H1 (cell line): ENCODE results near the gene DGAT2. TPM values are rescaled to one million over a fixed set of nuclear protein-coding genes. Genes with fewer than 3 reads are reported as not detected.
A peak's percentile ranks its signal among the peaks of the same experiment; 100 is the strongest.

Experiments used
- CTCF ChIA-PET: fragments of 300-600 bp; sonication (Branson Sonifier 250); formaldehyde crosslinking; loops from one replicate; lab custom pipeline; 2021; ENCODE audit not compliant: partially characterized antibody; lab: Charles Lee
- POLR2A ChIA-PET: fragments of 300-600 bp; sonication (Branson Sonifier 250); formaldehyde crosslinking; loops from one replicate; lab custom pipeline; 2021; ENCODE audit warnings: inconsistent platforms; ENCODE audit not compliant: partially characterized antibody; lab: Charles Lee
- DNase-seq, 2 experiments: peaks; one replicate each; pipeline versions ENCODE4 v3.0.0 to v3.0.0-alpha.2; 2010 to 2022; ENCODE audit warnings: low spot score in 2 of 2, low read depth in 1 of 2, mixed read lengths in 1 of 2
- FAIRE-seq: peaks from 2 replicates; lab custom pipeline; 2011; peaks lifted over from hg19 to GRCh38; lab: Jason Lieb, UNC
- H2AFZ ChIP-seq: 2 replicates; pipeline ENCODE4 v1.8.1; 2012; ENCODE audit warnings: low read length, inconsistent platforms
- H2AK5ac ChIP-seq: 2 replicates; pipeline ENCODE4 v1.6.1; 2013; ENCODE audit warnings: low read depth, low read length
- H2BK120ac ChIP-seq: replicated peaks from 2 replicates; pipeline ENCODE3; 2013; ENCODE audit warnings: low read depth, low read length, inconsistent platforms
- H2BK12ac ChIP-seq: 2 replicates; pipeline ENCODE4 v1.6.1; 2013; ENCODE audit warnings: low read depth, low read length
- H2BK15ac ChIP-seq: 2 replicates; pipeline ENCODE4 v1.6.1; 2013; ENCODE audit warnings: low read length
- H2BK20ac ChIP-seq: 2 replicates; pipeline ENCODE4 v1.6.1; 2013; ENCODE audit warnings: low read length
- H2BK5ac ChIP-seq: 2 replicates; pipeline ENCODE4 v1.6.1; 2013; ENCODE audit warnings: low read depth, low read length
- H3K14ac ChIP-seq: 2 replicates; pipeline ENCODE4 v1.6.1; 2013; ENCODE audit warnings: inconsistent platforms; ENCODE audit not compliant: insufficient read length
- H3K18ac ChIP-seq: 2 replicates; pipeline ENCODE4 v1.6.1; 2013; ENCODE audit warnings: low read length; ENCODE audit errors: extremely low read depth
- H3K23ac ChIP-seq: 2 replicates; pipeline ENCODE4 v1.6.1; 2013; ENCODE audit warnings: inconsistent platforms; ENCODE audit not compliant: insufficient read length
- H3K23me2 ChIP-seq: 2 replicates; pipeline ENCODE4 v1.6.1; 2013; ENCODE audit warnings: low read depth, low read length
- H3K27ac ChIP-seq: 2 replicates; pipeline ENCODE4 v1.6.1; 2011; ENCODE audit warnings: low read depth, low read length, inconsistent platforms
- H3K27me3 ChIP-seq, 4 experiments: replicated peaks in 1 of 4; 1 replicate in 1 of 4; 2 replicates in 3 of 4; pipeline versions ENCODE4 v1.6.1 to v1.8.1; 2011 to 2013; ENCODE audit warnings: low read length in 3 of 4, mild to moderate bottlenecking in 3 of 4, inconsistent platforms in 2 of 4, mixed read lengths in 2 of 4, moderate library complexity in 1 of 4; ENCODE audit not compliant: control insufficient read depth in 3 of 4, insufficient read depth in 3 of 4; ENCODE audit errors: extremely low read depth in 1 of 4
- H3K36me3 ChIP-seq, 4 experiments: 2 replicates each; pipeline versions ENCODE4 v1.6.1 to v1.8.1; 2011 to 2013; ENCODE audit warnings: mild to moderate bottlenecking in 4 of 4, low read length in 3 of 4, moderate library complexity in 2 of 4, control low read depth in 1 of 4, inconsistent platforms in 1 of 4; ENCODE audit not compliant: insufficient read depth in 4 of 4, control insufficient read depth in 2 of 4
- H3K4ac ChIP-seq: replicated peaks from 2 replicates; pipeline ENCODE3; 2013; ENCODE audit warnings: low read length, low read depth, mixed read lengths, inconsistent platforms; ENCODE audit not compliant: insufficient read length
- H3K4me1 ChIP-seq, 4 experiments: replicated peaks in 1 of 4; 1 replicate in 1 of 4; 2 replicates in 3 of 4; pipeline versions ENCODE4 v1.6.1 to v1.8.1; 2011 to 2013; ENCODE audit warnings: low read length in 3 of 4, inconsistent platforms in 2 of 4, mixed read lengths in 1 of 4; ENCODE audit not compliant: insufficient read depth in 4 of 4, control insufficient read depth in 3 of 4
- H3K4me2 ChIP-seq, 2 experiments: 2 replicates each; pipeline versions ENCODE4 v1.6.1 to v1.8.1; 2011 to 2013; ENCODE audit warnings: low read depth in 2 of 2, low read length in 2 of 2, control low read depth in 1 of 2, inconsistent platforms in 1 of 2, mild to moderate bottlenecking in 1 of 2; ENCODE audit not compliant: insufficient read depth in 1 of 2
- H3K4me3 ChIP-seq, 4 experiments: fragments of 200-600, 300-600 bp in 1 of 4; sonication (generic), shearing (Covaris generic), sonication (Bioruptor Twin) in 1 of 4; 2 replicates each; pipeline versions ENCODE4 v1.5.1 to v1.8.1; 2011 to 2016; ENCODE audit warnings: low read length in 4 of 4, low read depth in 3 of 4, control low read depth in 2 of 4, inconsistent platforms in 2 of 4, mild to moderate bottlenecking in 2 of 4, mixed read lengths in 1 of 4, moderate library complexity in 1 of 4; ENCODE audit not compliant: insufficient read depth in 2 of 4; ENCODE audit errors: extremely low read depth in 1 of 4
- H3K56ac ChIP-seq: replicated peaks from 2 replicates; pipeline ENCODE3; 2013; ENCODE audit warnings: low read depth, mild to moderate bottlenecking, mixed read lengths, low read length, inconsistent platforms; ENCODE audit not compliant: insufficient read length
- H3K79me1 ChIP-seq: 2 replicates; pipeline ENCODE4 v1.6.1; 2013; ENCODE audit warnings: low read depth, low read length, control low read depth
- H3K79me2 ChIP-seq, 2 experiments: 2 replicates each; pipeline versions ENCODE4 v1.6.1 to v1.8.1; 2012 to 2013; ENCODE audit warnings: low read length in 2 of 2, mild to moderate bottlenecking in 2 of 2, inconsistent platforms in 1 of 2; ENCODE audit not compliant: insufficient read depth in 2 of 2, control insufficient read depth in 1 of 2
- H3K9ac ChIP-seq, 4 experiments: replicated peaks in 1 of 4; 1 replicate in 1 of 4; 2 replicates in 3 of 4; pipeline versions ENCODE4 v1.6.1 to v1.8.1; 2011 to 2013; ENCODE audit warnings: low read depth in 3 of 4, low read length in 3 of 4, control low read depth in 2 of 4, mild to moderate bottlenecking in 2 of 4, moderate library complexity in 2 of 4, inconsistent platforms in 1 of 4; ENCODE audit errors: extremely low read depth in 1 of 4
- H3K9me3 ChIP-seq, 2 experiments: 2 replicates each; pipeline versions ENCODE4 v1.6.1 to v1.8.1; 2012 to 2013; ENCODE audit warnings: mild to moderate bottlenecking in 2 of 2, moderate library complexity in 2 of 2, control low read depth in 1 of 2, inconsistent platforms in 1 of 2, low read depth in 1 of 2, low read length in 1 of 2, mixed read lengths in 1 of 2; ENCODE audit not compliant: insufficient read depth in 2 of 2
- H4K20me1 ChIP-seq, 2 experiments: replicated peaks in 1 of 2; 2 replicates each; pipeline versions ENCODE3 to v1.8.1; 2011 to 2013; ENCODE audit warnings: inconsistent platforms in 2 of 2, low read length in 2 of 2, mild to moderate bottlenecking in 1 of 2; ENCODE audit not compliant: insufficient read depth in 2 of 2, control insufficient read depth in 1 of 2
- H4K5ac ChIP-seq: 2 replicates; pipeline ENCODE4 v1.6.1; 2013; ENCODE audit warnings: low read length, low read depth, mixed read lengths, inconsistent platforms; ENCODE audit not compliant: insufficient read length
- H4K8ac ChIP-seq: 2 replicates; pipeline ENCODE4 v1.8.0; 2013; ENCODE audit warnings: mild to moderate bottlenecking, moderate library complexity, low read length, inconsistent platforms; ENCODE audit not compliant: insufficient read depth; ENCODE audit errors: extremely low read depth
- H4K91ac ChIP-seq: replicated peaks from 2 replicates; pipeline ENCODE3; 2013; ENCODE audit warnings: low read length, mixed read lengths, inconsistent platforms; ENCODE audit not compliant: insufficient read length
- ASH2L ChIP-seq: fragments of 200-600, 300-600 bp; sonication (generic); IDR thresholded peaks from one replicate; pipeline ENCODE4 v1.7.1; 2017; ENCODE audit warnings: low read length
- CBX8 ChIP-seq: fragments of 300-800, 300-1000 bp; sonication (generic); IDR thresholded peaks from 2 replicates; pipeline ENCODE4 v1.7.1; 2016; ENCODE audit warnings: low read depth, low read length, borderline replicate concordance
- CREB1 ChIP-seq: IDR thresholded peaks from 2 replicates; pipeline ENCODE4 v1.6.1; 2012; ENCODE audit warnings: inconsistent platforms
- HDAC2 ChIP-seq, 2 experiments: fragments of 300-600 bp in 1 of 2; sonication (generic) in 1 of 2; IDR thresholded peaks; 2 replicates each; pipeline ENCODE4 v1.6.1; 2011 to 2012; ENCODE audit warnings: low read depth in 2 of 2, low read length in 2 of 2, mild to moderate bottlenecking in 2 of 2, moderate library complexity in 2 of 2, borderline replicate concordance in 1 of 2, inconsistent platforms in 1 of 2
- KDM1A ChIP-seq: fragments of 200-600, 300-600 bp; sonication (generic); IDR thresholded peaks from 2 replicates; pipeline ENCODE4 v1.7.1; 2016; ENCODE audit warnings: mild to moderate bottlenecking, low read length, borderline replicate concordance
- RAD21 ChIP-seq, 2 experiments: IDR thresholded peaks in 1 of 2; conservative IDR thresholded peaks in 1 of 2; 2 replicates each; pipeline ENCODE4 v1.6.1; 2011; ENCODE audit warnings: low read depth in 2 of 2, low read length in 2 of 2, improper control_type of control experiment in 1 of 2, inconsistent platforms in 1 of 2, mild to moderate bottlenecking in 1 of 2, moderate library complexity in 1 of 2
- SIN3A ChIP-seq, 2 experiments: IDR thresholded peaks in 1 of 2; conservative IDR thresholded peaks in 1 of 2; 2 replicates each; pipeline ENCODE4 v1.6.1; 2011 to 2012; ENCODE audit warnings: low read length in 2 of 2, improper control_type of control experiment in 1 of 2, low read depth in 1 of 2, mild to moderate bottlenecking in 1 of 2
- SRF ChIP-seq: IDR thresholded peaks from 2 replicates; pipeline ENCODE4 v1.6.1; 2011; ENCODE audit warnings: mild to moderate bottlenecking, low read depth, low read length, moderate library complexity
- WGBS, 2 experiments: shearing (Covaris generic) in 1 of 2; methylation state at CpG; one replicate each; pipeline versions ENCODE4 v1.1.6 to v1.1.7; 2013 to 2015; ENCODE audit warnings: low lambda C conversion rate in 2 of 2, mixed read lengths in 2 of 2, inconsistent platforms in 1 of 2, low coverage in 1 of 2, missing lambda C conversion rate in 1 of 2; ENCODE audit not compliant: insufficient replicate concordance in 2 of 2, insufficient coverage in 1 of 2, insufficient read length in 1 of 2; ENCODE audit errors: extremely low coverage in 1 of 2, missing lambda C conversion rate in 1 of 2; 5-methylcytosine and 5-hydroxymethylcytosine counted together
- polyA plus RNA-seq, 7 experiments: library from polyadenylated mRNA; depleted of rRNA in 3 of 7; stranded (reverse) in 5 of 7; unstranded in 2 of 7; fragments of >200 nt in 5 of 7; fragments of 200-250 nt in 2 of 7; gene quantifications; 1 replicate in 5 of 7; 2 replicates in 1 of 7; 4 replicates in 1 of 7; pipeline versions ENCODE4 v1.2.1 to v1.2.3, GENCODE V29; 2011 to 2013; ENCODE audit warnings: missing spikeins in 2 of 7, mixed read lengths in 2 of 7
- total RNA-seq: library from RNA; stranded (reverse); fragmentation: NEBNext Ultra II Directional; extraction: Animal tissue kit (Norgen Biotek cat#: 25700); gene quantifications from 2 replicates; pipeline ENCODE4 v1.2.1, GENCODE V29; 2021
- TF ChIP-seq, protein P1 (sequence below), 3 experiments: IDR thresholded peaks; 1 replicate in 2 of 3; 2 replicates in 1 of 3; pipeline versions ENCODE4 v1.5.1 to v1.6.1; 2011; ENCODE audit warnings: low read length in 3 of 3, mild to moderate bottlenecking in 3 of 3, inconsistent platforms in 2 of 3, low read depth in 1 of 3, moderate library complexity in 1 of 3; ENCODE audit not compliant: insufficient read depth in 1 of 3; ENCODE audit errors: control extremely low read depth in 1 of 3

The DGAT2 gene
- total and polyA plus RNA-seq, 2 of the 8 experiments (the other 6 are each of a cell fraction or from before 2014, with no cell fraction given) = 3.2 to 5.9 TPM

DNA sequence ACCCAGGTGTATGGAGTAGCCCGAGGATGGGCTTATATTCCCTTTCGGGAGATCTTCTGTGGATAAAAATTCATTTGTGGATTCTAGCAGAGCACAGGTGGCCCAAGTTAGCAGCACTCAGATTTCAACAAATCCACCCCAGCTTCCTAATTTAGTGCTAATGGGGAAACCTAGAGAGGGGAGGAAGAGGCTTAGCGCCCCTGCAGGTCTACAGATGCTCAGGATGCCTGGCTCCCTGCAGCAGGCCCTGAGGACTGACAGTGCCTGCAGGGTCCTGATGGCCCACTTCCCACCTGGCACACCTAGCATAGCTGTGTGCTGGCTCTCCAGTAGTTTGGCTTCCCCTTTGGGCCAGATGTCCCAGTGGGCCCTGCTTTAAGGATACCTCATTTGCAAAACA, 6.5 kb downstream of the DGAT2 start:
- ChIA-PET CTCF (interaction anchor here (0.7 to 3.1 kb wide), 8 partner anchors 13 to 536 kb away, joined by 3 to 10 read pairs (median 6); no protein-coding TSS in a partner anchor), POLR2A (interaction anchor here (0.7 to 1.5 kb wide), 3 partner anchors 10 to 202 kb away, joined by 3 read pairs; no protein-coding TSS in a partner anchor)
- H3K14ac ChIP-seq = no peak overlapping the region
- DNase-seq = no peak
- H3K56ac ChIP-seq = no peak overlapping the region
- no peak overlapping the region for H3K9ac ChIP-seq
- H3K4me3 ChIP-seq = no peak overlapping the region
- no peak overlapping the region for H3K27ac ChIP-seq
- no peak for FAIRE-seq
- H2BK20ac ChIP-seq = no peak overlapping the region
- H3K23me2 ChIP-seq = no peaks in the 10 kb centered on the region
- 0 out of 2 replicates have a peak overlapping the region, but pooled peaks have one; percentile 31 for H2BK15ac ChIP-seq
- H3K9me3 ChIP-seq = no peaks in the 10 kb centered on the region
- H4K20me1 ChIP-seq = no peaks in the 10 kb centered on the region
- no peak overlapping the region for H2BK5ac ChIP-seq
- H2BK12ac ChIP-seq = no peak overlapping the region
- peaks cover 0 to 8% (median 5%) of the 10 kb centered on the region in 4 experiments; a peak in 5 of 7 replicates for H3K4me1 ChIP-seq
- H3K4ac ChIP-seq = no peak overlapping the region
- H4K91ac ChIP-seq = no peak overlapping the region
- no peak overlapping the region for H4K8ac ChIP-seq
- H2AK5ac ChIP-seq = no peak overlapping the region
- no peaks in the 10 kb centered on the region for H3K36me3 ChIP-seq
- H3K18ac ChIP-seq = no peak overlapping the region
- peaks cover 0 to 12% (median 7%) of the 10 kb centered on the region in 4 experiments; a peak in 5 of 7 replicates for H3K27me3 ChIP-seq
- no peak overlapping the region for H2AFZ ChIP-seq
- H3K79me1 ChIP-seq = no peaks in the 10 kb centered on the region
- no peak overlapping the region; a peak in 2 of 4 replicates for H3K4me2 ChIP-seq
- no peak overlapping the region for H2BK120ac ChIP-seq
- no peak overlapping the region for H4K5ac ChIP-seq
- H3K23ac ChIP-seq = no peak overlapping the region
- WGBS, 2 experiments = 67% methylated on average over 3 of the region's 3 CpGs; no CpG with 5 or more reads in 1 of the 2 experiments
- H3K79me2 ChIP-seq = no peaks in the 10 kb centered on the region
- TF ChIP-seq CREB1 (no peak), HDAC2 (IDR thresholded peaks at IDR 0.05; ENCODE audit: borderline replicate concordance in 1 of 2, low read depth in 2 of 2, low read length in 2 of 2) (peak in 1 of 2 experiments; percentile 42; a peak in 1 of 4 replicates), KDM1A (no peak), RAD21 (IDR thresholded peaks at IDR 0.05 in 1 of 2, conservative IDR thresholded peaks at IDR 0.05 in 1 of 2; ENCODE audit: low read depth in 2 of 2, low read length in 2 of 2) (peak; percentile 34 to 54; a peak in 3 of 4 replicates), CBX8 (no peak), ASH2L (no peak), SRF (no peak), SIN3A (conservative IDR thresholded peaks at IDR 0.05 in 1 of 2, IDR thresholded peaks at IDR 0.05 in 1 of 2; ENCODE audit: low read depth in 1 of 2, low read length in 2 of 2) (no peak)
- TF ChIP-seq, protein P1, sequence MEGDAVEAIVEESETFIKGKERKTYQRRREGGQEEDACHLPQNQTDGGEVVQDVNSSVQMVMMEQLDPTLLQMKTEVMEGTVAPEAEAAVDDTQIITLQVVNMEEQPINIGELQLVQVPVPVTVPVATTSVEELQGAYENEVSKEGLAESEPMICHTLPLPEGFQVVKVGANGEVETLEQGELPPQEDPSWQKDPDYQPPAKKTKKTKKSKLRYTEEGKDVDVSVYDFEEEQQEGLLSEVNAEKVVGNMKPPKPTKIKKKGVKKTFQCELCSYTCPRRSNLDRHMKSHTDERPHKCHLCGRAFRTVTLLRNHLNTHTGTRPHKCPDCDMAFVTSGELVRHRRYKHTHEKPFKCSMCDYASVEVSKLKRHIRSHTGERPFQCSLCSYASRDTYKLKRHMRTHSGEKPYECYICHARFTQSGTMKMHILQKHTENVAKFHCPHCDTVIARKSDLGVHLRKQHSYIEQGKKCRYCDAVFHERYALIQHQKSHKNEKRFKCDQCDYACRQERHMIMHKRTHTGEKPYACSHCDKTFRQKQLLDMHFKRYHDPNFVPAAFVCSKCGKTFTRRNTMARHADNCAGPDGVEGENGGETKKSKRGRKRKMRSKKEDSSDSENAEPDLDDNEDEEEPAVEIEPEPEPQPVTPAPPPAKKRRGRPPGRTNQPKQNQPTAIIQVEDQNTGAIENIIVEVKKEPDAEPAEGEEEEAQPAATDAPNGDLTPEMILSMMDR (IDR thresholded peaks at IDR 0.05; ENCODE audit: control extremely low read depth in 1 of 3, insufficient read depth in 1 of 3, low read depth in 1 of 3, low read length in 3 of 3) = peak; percentile 48 to 55 (median 50)
